NCI-H2196 treated with DMSO at 0.1 percent for 48 hours (cell line): ENCODE results near the gene PACS1.
A peak's percentile ranks its signal among the peaks of the same experiment; 100 is the strongest.
"Not testable (repeated sequence)": the region's sequence is repeated elsewhere in the genome, so short reads cannot be mapped to it uniquely, and the experiment has no call there.

Experiments
- DNase-seq: peaks from one replicate; lab custom pipeline; 2025; ENCODE audit not compliant: unreplicated experiment; lab: John Stamatoyannopoulos, UW

PACS1 gene

DNA sequence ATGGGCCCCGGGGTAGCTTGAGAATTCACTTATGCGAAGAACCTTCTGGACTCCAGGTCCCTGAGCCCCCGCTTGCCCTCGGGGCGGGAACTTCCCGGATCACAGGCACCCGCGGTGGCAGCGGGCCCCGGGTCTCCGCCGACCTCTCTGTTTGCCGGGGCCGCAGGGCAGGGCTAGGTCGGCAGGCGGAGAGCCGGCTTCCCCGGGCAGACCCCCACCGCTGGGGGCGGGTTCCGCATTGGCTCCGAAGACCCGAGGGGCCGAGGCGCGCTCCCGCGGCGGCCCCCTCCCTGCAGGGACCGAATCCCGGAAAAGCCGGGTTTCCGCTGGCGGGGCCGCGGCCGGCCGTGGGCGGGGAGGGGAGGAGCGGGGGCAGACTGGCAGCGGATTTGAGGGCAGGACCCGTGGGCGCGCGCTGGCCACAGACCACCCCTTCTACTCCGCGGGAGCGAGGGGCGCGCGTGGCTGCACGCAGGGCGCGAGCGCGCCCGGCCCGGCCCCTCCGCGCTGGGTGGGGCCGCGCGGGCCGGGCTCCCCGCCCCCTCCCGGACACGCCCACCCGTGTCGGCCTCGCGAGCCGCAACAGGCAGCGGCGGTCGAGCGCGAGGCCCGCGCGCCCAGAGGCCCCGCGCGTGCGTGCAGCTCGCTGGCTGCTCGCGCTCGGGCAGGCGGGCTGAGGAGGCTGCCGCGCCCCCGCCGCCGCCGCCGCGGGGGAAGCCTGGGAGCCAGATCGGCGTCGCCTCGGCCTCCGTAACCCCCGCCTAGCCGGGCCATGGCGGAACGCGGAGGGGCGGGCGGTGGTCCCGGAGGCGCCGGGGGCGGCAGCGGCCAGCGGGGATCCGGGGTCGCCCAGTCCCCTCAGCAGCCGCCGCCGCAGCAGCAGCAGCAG lies at the start of gene PACS1:
PACS1 (plus strand) TSS at position 558 of the 889 bp plus-strand sequence; CDS start at position 773, 215 bp downstream.
- DNase-seq = peak; percentile 28

DNA sequence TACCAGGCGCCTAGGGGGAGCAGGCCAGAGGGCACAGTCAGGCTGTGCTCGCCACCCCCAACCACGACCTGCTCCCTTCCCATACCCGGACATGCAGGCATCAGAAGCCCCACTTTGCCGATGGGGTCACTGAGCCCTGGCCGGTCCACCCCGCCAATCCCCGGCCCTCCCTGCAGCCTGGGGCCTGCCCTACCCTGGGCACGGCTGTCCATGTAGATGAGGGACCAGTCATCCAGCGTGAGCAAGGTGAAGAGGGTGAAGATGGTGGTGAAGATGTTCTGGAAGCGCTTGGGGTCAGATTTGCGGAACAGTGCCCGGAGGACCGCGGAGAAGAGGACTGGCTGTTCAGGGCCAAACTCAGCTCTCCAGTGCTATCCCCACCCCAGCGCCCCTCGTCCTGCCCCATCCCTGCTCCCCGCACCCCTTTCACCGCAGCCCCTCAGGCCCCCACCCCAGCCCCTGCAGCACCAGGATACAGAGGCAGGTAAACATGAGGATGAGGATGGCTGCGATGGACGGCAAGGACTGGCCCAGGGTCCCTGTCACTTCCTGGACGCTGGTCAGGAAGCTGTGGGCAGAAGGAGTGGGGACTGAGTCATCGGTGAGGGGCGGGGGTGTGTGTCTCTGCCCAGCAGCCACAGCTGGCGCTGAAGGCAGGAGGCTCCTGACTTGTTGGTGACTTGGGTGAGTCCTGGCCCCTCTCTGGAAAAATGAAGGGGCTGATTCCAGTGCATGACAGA lies 49.3 kb upstream of the PACS1 start:
- no peak for DNase-seq

- DNase-seq = peak; percentile 31
These were observed 47.5 kb upstream of the PACS1 start for GRCh38 chr11:66022401-66023185.

DNA sequence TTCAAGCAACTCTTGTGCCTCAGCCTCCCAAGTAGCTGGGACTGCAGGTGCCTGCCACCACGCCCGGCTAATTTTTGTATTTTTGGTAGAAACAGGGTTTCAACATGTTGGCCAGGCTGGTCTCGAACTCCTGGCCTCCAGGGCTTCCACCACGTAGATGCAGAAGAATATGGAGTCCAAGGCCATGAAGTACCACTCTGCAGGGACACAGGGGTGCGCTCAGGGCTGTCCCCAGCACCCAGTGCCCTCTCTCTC lies 47.0 kb upstream of the PACS1 start:
- DNase-seq = not testable (repeated sequence)

DNA sequence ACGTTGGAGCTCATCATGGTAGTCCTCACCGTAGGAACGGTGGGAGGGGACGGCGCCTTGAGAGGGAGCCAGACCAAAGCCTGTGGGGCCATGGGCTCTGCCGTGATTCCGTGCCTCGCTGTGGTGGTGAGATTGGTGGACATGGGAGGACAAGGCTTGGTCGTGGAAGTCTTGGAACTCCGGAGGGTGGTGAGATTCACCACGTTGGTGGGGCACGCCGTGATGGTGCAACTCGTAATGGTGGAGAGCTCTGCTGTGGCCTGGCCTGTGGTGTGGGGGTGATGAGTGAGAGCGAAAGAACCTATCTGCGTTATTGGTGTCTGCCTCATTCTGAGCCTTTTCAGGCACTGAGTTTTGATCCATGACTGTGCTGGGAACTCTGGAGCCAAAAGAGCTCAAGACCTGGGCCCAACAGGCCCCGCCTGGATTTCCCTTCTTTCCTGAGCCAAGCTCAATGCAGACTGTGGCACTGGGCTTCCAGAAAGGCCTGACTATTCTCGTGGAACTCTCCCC lies 44.0 kb upstream of the PACS1 start, which contains the start of gene CATSPER1:
CATSPER1 (minus strand) TSS at position 463 of the 513 bp plus-strand sequence; CDS start at position 363, 100 bp downstream.
- DNase-seq = no peak

DNA sequence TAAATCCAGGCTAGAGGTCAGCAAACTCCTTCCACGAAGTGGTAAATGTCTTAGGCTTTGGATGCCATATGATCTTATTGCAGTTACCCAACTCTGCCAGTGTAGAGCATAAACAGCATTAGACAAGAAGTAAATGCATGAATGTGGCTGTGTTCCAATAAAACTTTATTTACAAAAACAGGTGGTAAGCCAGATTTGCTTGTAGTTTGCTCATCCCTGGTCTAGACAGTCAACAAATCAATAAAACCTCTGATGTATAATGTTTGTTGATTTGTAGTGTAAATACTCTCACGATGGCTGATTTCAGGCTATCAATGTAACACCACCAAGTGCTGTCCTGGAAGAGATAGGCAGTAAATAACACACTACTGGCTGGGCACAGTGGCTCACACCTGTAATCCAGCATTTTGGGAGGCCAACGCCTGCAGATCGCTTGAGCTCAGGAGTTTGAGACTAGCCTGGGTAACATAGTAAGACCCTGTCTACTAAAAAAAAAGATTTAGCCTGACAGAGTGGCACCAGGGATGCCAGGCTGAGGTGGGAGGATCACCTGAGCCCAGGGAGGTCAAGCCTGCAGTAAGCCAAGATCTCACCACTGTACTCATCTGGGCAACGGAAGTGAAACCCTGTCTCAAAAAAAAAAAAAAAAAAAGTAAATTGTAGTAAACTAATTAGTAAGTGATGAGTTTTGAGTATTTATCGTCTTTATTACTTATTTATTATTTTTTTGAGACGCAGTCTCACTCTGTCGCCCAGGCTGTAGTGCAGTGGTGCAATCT lies 36.9 kb upstream of the PACS1 start:
- no peak for DNase-seq

- DNase-seq = no peak
These were observed 34.3 kb upstream of the PACS1 start for GRCh38 chr11:66035653-66036333.

- no peak for DNase-seq
These were observed 33.8 kb upstream of the PACS1 start for GRCh38 chr11:66036334-66036710.

DNA sequence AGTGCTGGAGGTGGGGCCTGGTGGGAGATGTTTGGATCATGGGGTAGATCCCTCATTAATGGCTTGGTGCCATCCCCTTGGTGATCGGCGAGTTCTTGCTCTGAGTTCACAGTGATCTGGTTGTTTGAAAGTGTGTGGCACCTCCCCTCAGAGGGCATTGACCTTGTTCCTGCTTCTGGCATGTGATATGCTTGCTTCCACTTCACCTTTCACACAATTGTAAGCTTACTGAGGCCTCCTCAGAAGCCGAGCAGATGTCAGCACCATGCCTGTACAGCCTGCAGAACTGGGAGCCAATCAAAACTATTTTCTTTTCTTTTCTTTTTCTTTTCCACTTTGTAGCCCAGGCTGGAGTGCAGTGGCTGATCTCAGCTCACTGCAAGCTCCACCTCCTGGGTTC lies 32.7 kb upstream of the PACS1 start:
- DNase-seq = no peak

DNA sequence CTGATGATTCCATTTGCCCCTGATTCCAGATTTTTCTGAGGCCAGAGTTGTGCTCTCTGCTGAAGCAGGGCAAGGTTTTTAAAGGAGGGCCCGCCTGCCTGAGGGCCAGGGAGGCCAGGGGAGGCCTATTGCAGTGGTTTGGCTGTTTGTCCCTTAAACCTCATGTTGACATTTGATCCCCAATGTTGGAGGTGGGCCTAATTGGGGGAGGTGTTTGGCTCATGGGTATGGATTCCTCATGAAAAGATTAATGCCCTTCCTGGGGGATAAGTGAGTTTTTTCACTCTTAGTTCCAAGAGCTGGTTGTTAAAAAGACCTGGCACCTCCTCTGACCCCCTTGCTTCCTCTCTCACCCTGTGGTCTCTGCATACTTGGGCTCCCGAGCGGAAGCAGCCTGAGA lies 30.3 kb upstream of the PACS1 start:
- DNase-seq = no peak

DNA sequence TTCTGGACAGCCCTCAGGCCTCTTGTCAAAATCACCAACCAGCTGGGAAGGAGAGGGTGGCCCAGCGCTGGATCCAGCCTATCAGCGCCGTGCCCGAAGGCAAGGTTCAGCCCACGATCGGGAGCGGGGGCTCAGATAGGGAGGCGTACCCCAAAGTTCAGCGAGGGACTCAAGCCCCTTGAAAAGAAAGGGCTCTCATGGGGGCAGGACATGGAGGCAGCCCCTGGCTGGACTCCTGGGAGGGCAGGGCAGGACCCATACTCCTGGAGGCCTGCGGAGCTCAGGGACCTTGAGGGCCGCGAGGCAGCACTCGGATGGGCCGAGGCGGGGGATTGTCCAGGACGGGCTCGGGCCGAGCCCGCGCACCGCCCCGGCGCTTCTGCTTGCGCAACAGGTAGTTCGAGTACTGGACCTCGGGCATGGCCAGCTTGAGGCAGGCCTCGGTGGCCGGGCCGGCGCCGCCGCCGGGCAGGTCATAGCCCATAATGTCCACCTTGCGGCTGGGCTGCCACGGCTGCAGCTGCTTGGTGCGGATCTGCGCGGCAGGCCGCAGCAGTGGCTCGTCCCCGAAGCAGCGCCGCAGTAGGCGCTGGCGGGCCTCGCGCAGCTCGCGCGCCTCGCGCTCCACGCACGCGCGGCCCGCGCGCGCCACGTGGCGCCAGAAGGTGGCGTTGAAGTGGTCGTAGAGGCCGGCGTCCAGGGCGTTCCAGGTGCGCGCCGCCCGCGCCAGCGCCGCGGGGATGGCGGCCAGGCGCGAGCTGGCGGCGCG lies 27.7 kb upstream of the PACS1 start:
- DNase-seq = no peak

- no peak for DNase-seq
These were observed 26.8 kb upstream of the PACS1 start for GRCh38 chr11:66042996-66043906.

GRCh38 chr11:66044757-66045156 lies 25.3 kb upstream of the PACS1 start:
- DNase-seq = no peak

DNA sequence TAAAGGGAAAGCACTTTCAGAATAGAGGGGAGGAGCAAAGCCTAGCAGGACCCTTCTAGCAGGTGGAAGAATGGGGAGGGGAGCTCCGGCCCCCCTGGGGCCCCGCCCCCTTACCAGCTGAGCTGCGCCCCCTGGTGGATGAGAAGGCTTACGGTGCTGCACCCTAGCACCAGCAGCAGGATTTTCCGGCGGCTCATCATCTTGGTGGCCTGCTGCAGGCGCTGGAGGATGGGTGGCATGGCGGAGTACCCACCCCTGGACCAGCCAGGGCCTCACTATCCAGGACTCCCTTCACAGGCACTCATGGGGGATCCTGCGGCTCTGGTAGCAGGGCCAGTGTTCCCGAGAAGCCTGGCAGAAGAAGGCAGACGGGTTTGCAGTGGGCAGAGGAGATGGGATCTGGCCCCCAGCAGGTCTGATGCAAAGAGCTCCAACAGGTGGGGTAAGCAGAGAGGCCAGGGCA lies 24.9 kb upstream of the PACS1 start:
- peak; percentile 71 for DNase-seq

GRCh38 chr11:66046901-66047300 lies 23.2 kb upstream of the PACS1 start:
- DNase-seq = no peak

DNA sequence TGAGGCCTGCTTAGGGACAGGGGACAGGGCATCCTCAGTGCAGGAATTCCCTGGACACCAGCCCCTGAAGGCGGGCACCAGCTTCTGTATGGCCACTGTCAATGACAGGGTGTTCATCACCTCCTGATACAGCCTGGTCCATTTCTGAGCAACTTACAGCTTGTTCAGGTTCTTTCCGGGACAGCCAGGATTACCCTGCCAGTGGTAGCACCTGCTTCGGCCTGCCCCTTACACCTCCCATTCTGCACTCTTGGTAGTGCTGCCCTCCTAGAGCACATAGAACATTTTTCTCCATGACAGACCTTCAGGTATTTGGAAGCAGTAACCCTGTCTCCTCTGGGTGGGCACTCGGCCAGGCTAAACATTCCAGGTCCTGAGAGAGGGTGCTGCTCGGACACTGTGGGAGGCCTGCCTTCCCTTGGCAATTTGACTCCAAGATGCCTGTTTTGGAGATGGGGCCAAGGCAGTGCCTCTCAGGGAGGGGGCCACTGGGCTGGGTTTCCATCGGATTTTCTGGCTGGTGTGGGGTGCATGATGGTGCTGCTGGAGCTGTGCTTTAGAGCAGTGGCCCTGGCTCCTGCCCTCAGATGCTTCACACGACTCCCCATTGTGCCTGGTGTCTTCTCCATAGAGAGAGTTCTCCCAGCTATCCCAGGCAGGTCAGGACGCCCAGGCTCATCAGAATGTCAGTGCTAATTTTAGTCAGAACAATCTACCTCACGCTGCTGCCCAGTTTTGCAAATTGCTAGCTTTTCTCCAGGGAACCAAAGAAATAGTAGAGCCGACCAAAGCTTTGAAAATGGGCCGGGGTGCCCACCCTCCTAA lies 22.3 kb upstream of the PACS1 start:
- DNase-seq = no peak
